ENCODE results near the gene ASS1.
A peak's percentile ranks its signal among the peaks of the same experiment; 100 is the strongest.

The ASS1 gene

GRCh38 chr9:130442746-130443455, 1.9 kb upstream of the ASS1 start:
- no peak for DNase-seq (ENCODE audit: low read depth in 2 of 2)
- no peak for TF ChIP-seq CTCF (IDR thresholded peaks at IDR 0.05; ENCODE audit: low read depth, low read length)
- H3K4me3 ChIP-seq (replicated peaks in 1 of 2; ENCODE audit: low read depth in 2 of 2, low read length in 2 of 2), result no peak overlapping the region

- no peak overlapping the region for H3K4me3 ChIP-seq (replicated peaks in 1 of 2; ENCODE audit: low read depth in 2 of 2, low read length in 2 of 2)
- no peak for DNase-seq (ENCODE audit: low read depth in 2 of 2)
- no peak for TF ChIP-seq CTCF (IDR thresholded peaks at IDR 0.05; ENCODE audit: low read depth, low read length)
Measured at GRCh38 chr9:130443456-130443801, 1.3 kb upstream of the ASS1 start.

GRCh38 chr9:130443840-130444492, 795 bp upstream of the ASS1 start:
- peak in 1 of 2 donors; percentile 31 for DNase-seq (ENCODE audit: low read depth in 2 of 2)
- H3K4me3 ChIP-seq (replicated peaks in 1 of 2; ENCODE audit: low read depth in 2 of 2, low read length in 2 of 2), result no peak overlapping the region
- no peak for TF ChIP-seq CTCF (IDR thresholded peaks at IDR 0.05; ENCODE audit: low read depth, low read length)

GRCh38 chr9:130445268-130445983, 665 bp downstream of the ASS1 start:
- no peak for TF ChIP-seq CTCF (IDR thresholded peaks at IDR 0.05; ENCODE audit: low read depth, low read length)
- peak overlapping the region; percentile 56 to 65 for H3K4me3 ChIP-seq (replicated peaks in 1 of 2; ENCODE audit: low read depth in 2 of 2, low read length in 2 of 2)
- peak; percentile 71 to 83 for DNase-seq (ENCODE audit: low read depth in 2 of 2)

GRCh38 chr9:130446101-130446861, 1.5 kb downstream of the ASS1 start:
- H3K4me3 ChIP-seq (replicated peaks in 1 of 2; ENCODE audit: low read depth in 2 of 2, low read length in 2 of 2), result peak overlapping the region; percentile 56 to 65
- no peak for TF ChIP-seq CTCF (IDR thresholded peaks at IDR 0.05; ENCODE audit: low read depth, low read length)
- DNase-seq (ENCODE audit: low read depth in 2 of 2), result peak; percentile 78 to 97

- H3K4me3 ChIP-seq (replicated peaks in 1 of 2; ENCODE audit: low read depth in 2 of 2, low read length in 2 of 2), result no peak overlapping the region
- no peak for TF ChIP-seq CTCF (IDR thresholded peaks at IDR 0.05; ENCODE audit: low read depth, low read length)
- no peak for DNase-seq (ENCODE audit: low read depth in 2 of 2)
Measured at GRCh38 chr9:130447193-130447816, 2.5 kb downstream of the ASS1 start.

Measured in cardiac fibroblast (primary cell).